IMR-90 (cell line): ENCODE results near the gene SIGLEC7. TPM values are rescaled to one million over a fixed set of nuclear protein-coding genes. Genes with fewer than 3 reads are reported as not detected.

Source experiments
- ATAC-seq: fragments of 200-7000 bp; cut with Tn5 transposase; 2 replicates; pipeline ENCODE4 v1.9.1; 2020; ENCODE audit warnings: low read depth, mild to moderate bottlenecking, moderate library complexity
- BruUV-seq: library from RNA; stranded (reverse); fragments of 400-500 nt; replicated peaks from 2 replicates; lab custom pipeline; 2021; lab: Mats Ljungman, UMichigan
- CTCF ChIA-PET: fragments of 300-600 bp; formaldehyde crosslinking; extraction: SDS; loops from one replicate; lab custom pipeline; 2021; ENCODE audit warnings: antibody characterized with exemption; lab: Yijun Ruan, JAX
- POLR2A ChIA-PET: fragments of 300-600 bp; sonication (Branson Sonifier 250); formaldehyde crosslinking; loops from one replicate; lab custom pipeline; 2022; ENCODE audit warnings: antibody characterized with exemption; ENCODE audit not compliant: unreplicated experiment; lab: Charles Lee
- DNase-seq: peaks from one replicate; pipeline ENCODE4 v3.0.0; 2013
- H2AFZ ChIP-seq: replicated peaks from 2 replicates; pipeline ENCODE3; 2013; ENCODE audit warnings: low read length, mild to moderate bottlenecking; ENCODE audit not compliant: poor library complexity
- H2AK5ac ChIP-seq: 2 replicates; pipeline ENCODE4 v1.6.1; 2013; ENCODE audit warnings: low read depth, low read length, inconsistent platforms
- H2AK9ac ChIP-seq: replicated peaks from 2 replicates; pipeline ENCODE3; 2013; ENCODE audit warnings: mild to moderate bottlenecking, low read depth, low read length, moderate library complexity; ENCODE audit not compliant: poor library complexity
- H2BK120ac ChIP-seq: 2 replicates; pipeline ENCODE4 v1.6.1; 2013; ENCODE audit warnings: low read depth, low read length, inconsistent platforms
- H2BK15ac ChIP-seq: 3 replicates; pipeline ENCODE4 v1.6.1; 2013; ENCODE audit warnings: low read depth, low read length, inconsistent platforms
- H2BK20ac ChIP-seq: 2 replicates; pipeline ENCODE4 v1.6.1; 2013; ENCODE audit warnings: low read depth, mild to moderate bottlenecking, inconsistent platforms, low read length, moderate library complexity
- H2BK5ac ChIP-seq: 2 replicates; pipeline ENCODE4 v1.6.1; 2013; ENCODE audit warnings: mild to moderate bottlenecking, low read depth, low read length, inconsistent platforms; ENCODE audit not compliant: poor library complexity, severe bottlenecking
- H3K14ac ChIP-seq: replicated peaks from 2 replicates; pipeline ENCODE4 v1.6.1; 2013; ENCODE audit warnings: low read depth, low read length, inconsistent platforms
- H3K18ac ChIP-seq: 2 replicates; pipeline ENCODE4 v1.6.1; 2013; ENCODE audit warnings: low read depth, low read length, control low read depth
- H3K23ac ChIP-seq: 2 replicates; pipeline ENCODE4 v1.6.1; 2013; ENCODE audit warnings: low read depth, low read length, inconsistent platforms
- H3K27ac ChIP-seq: 2 replicates; pipeline ENCODE4 v1.5.1; 2013; ENCODE audit warnings: mild to moderate bottlenecking, control low read depth, low read length; ENCODE audit not compliant: insufficient read depth
- H3K27me3 ChIP-seq: 2 replicates; pipeline ENCODE4 v1.6.1; 2013; ENCODE audit warnings: low read length; ENCODE audit not compliant: control insufficient read depth, insufficient read depth
- H3K36me3 ChIP-seq: 2 replicates; pipeline ENCODE4 v1.6.1; 2013; ENCODE audit warnings: low read length, mixed read lengths; ENCODE audit not compliant: control insufficient read depth, insufficient read depth
- H3K4ac ChIP-seq: 2 replicates; pipeline ENCODE4 v1.6.1; 2013; ENCODE audit warnings: low read depth, low read length, inconsistent platforms
- H3K4me1 ChIP-seq: 2 replicates; pipeline ENCODE4 v1.6.1; 2013; ENCODE audit warnings: low read length, mixed read lengths; ENCODE audit not compliant: control insufficient read depth, insufficient read depth
- H3K4me2 ChIP-seq: 2 replicates; pipeline ENCODE4 v1.6.1; 2013; ENCODE audit warnings: low read depth, mild to moderate bottlenecking, control low read depth, low read length, moderate library complexity
- H3K4me3 ChIP-seq: 2 replicates; pipeline ENCODE4 v1.5.1; 2013; ENCODE audit warnings: low read depth, mild to moderate bottlenecking, control low read depth, low read length, moderate library complexity; ENCODE audit not compliant: insufficient read depth
- H3K56ac ChIP-seq: 2 replicates; pipeline ENCODE4 v1.6.1; 2013; ENCODE audit warnings: low read length, inconsistent platforms; ENCODE audit not compliant: insufficient read depth; ENCODE audit errors: extremely low read depth
- H3K79me1 ChIP-seq, 2 experiments: 2 replicates each; pipeline ENCODE4 v1.6.1; 2013; ENCODE audit warnings: low read length in 2 of 2, inconsistent platforms in 1 of 2, low read depth in 1 of 2
- H3K9ac ChIP-seq: 2 replicates; pipeline ENCODE4 v1.6.1; 2013; ENCODE audit warnings: low read depth, low read length, control low read depth
- H3K9me1 ChIP-seq: 2 replicates; pipeline ENCODE4 v1.6.1; 2013; ENCODE audit warnings: low read length, inconsistent platforms; ENCODE audit not compliant: insufficient read depth
- H3K9me3 ChIP-seq: 2 replicates; pipeline ENCODE4 v1.6.1; 2013; ENCODE audit warnings: low read length; ENCODE audit not compliant: control insufficient read depth, insufficient read depth
- H4K20me1 ChIP-seq: 2 replicates; pipeline ENCODE4 v1.6.1; 2013; ENCODE audit warnings: low read length, inconsistent platforms; ENCODE audit not compliant: insufficient read depth
- H4K5ac ChIP-seq: 2 replicates; pipeline ENCODE4 v1.6.1; 2013; ENCODE audit warnings: mild to moderate bottlenecking, low read depth, low read length, control low read depth
- H4K8ac ChIP-seq, 2 experiments: 2 replicates each; pipeline ENCODE4 v1.6.1; 2013; ENCODE audit warnings: low read depth in 2 of 2, low read length in 2 of 2, control low read depth in 1 of 2, inconsistent platforms in 1 of 2
- H4K91ac ChIP-seq: 2 replicates; pipeline ENCODE4 v1.6.1; 2013; ENCODE audit warnings: low read depth, low read length, inconsistent platforms; ENCODE audit not compliant: insufficient read depth
- BHLHE40 ChIP-seq: fragments of 150-350 bp; IDR thresholded peaks from 2 replicates; pipeline ENCODE4 v1.6.1; 2016; ENCODE audit warnings: mild to moderate bottlenecking, low read depth, low read length
- CEBPB ChIP-seq: IDR thresholded peaks from 2 replicates; pipeline ENCODE4 v1.6.1; 2012; ENCODE audit warnings: low read depth, low read length, improper control_type of control experiment
- CHD1 ChIP-seq: IDR thresholded peaks from 2 replicates; pipeline ENCODE4 v1.6.1; 2012; ENCODE audit warnings: low read depth, low read length, improper control_type of control experiment
- FOS ChIP-seq: fragments of 150-350 bp; IDR thresholded peaks from 2 replicates; pipeline ENCODE4 v1.6.1; 2016; ENCODE audit warnings: low read depth, low read length
- MAFK ChIP-seq: IDR thresholded peaks from 2 replicates; pipeline ENCODE4 v1.6.1; 2012; ENCODE audit warnings: low read depth, low read length, improper control_type of control experiment
- MAZ ChIP-seq: IDR thresholded peaks from 2 replicates; pipeline ENCODE4 v1.6.1; 2012; ENCODE audit warnings: low read depth, mild to moderate bottlenecking, low read length, improper control_type of control experiment, moderate library complexity, borderline replicate concordance
- MXI1 ChIP-seq: IDR thresholded peaks from 2 replicates; pipeline ENCODE4 v1.6.1; 2012; ENCODE audit warnings: low read depth, mild to moderate bottlenecking, low read length, moderate library complexity, borderline replicate concordance
- NFE2L2 ChIP-seq: fragments of 150-350 bp; IDR thresholded peaks from 2 replicates; pipeline ENCODE4 v1.6.1; 2016; ENCODE audit warnings: low read depth, mild to moderate bottlenecking, low read length
- POLR2A ChIP-seq: IDR thresholded peaks from 2 replicates; pipeline ENCODE4 v1.6.1; 2012; ENCODE audit warnings: mild to moderate bottlenecking, low read depth, low read length
- RAD21 ChIP-seq: IDR thresholded peaks from 2 replicates; pipeline ENCODE4 v1.6.1; 2012; ENCODE audit warnings: low read length, improper control_type of control experiment
- RCOR1 ChIP-seq: IDR thresholded peaks from 2 replicates; pipeline ENCODE4 v1.6.1; 2012; ENCODE audit warnings: mild to moderate bottlenecking, low read length, improper control_type of control experiment; ENCODE audit not compliant: insufficient replicate concordance
- RFX5 ChIP-seq: IDR thresholded peaks from 2 replicates; pipeline ENCODE4 v1.8.0; 2012; ENCODE audit warnings: low read depth, mild to moderate bottlenecking, low read length, moderate library complexity
- SMC3 ChIP-seq: fragments of 150-350 bp; IDR thresholded peaks from 2 replicates; pipeline ENCODE4 v1.6.1; 2016; ENCODE audit warnings: low read depth, mild to moderate bottlenecking, antibody characterized with exemption, low read length, moderate library complexity
- WGBS, 2 experiments: methylation state at CpG; one replicate each; pipeline versions ENCODE4 v1.1.5 to v1.1.7; 2013; ENCODE audit warnings: missing lambda C conversion rate in 2 of 2; ENCODE audit not compliant: insufficient read length in 1 of 2; ENCODE audit errors: extremely low coverage in 2 of 2; 5-methylcytosine and 5-hydroxymethylcytosine counted together
- dilution Hi-C: fragments of 300-500 bp; cut with HindIII; formaldehyde crosslinking; loops from one replicate; pipeline ENCODE4 v1.14.3; 2018; ENCODE audit warnings: low sequenced_read_pairs; ENCODE audit not compliant: unreplicated experiment
- in situ Hi-C: fragments of 300-500 bp; cut with MboI; formaldehyde crosslinking; loops from 3 replicates; pipeline ENCODE4 v1.14.3; 2019; ENCODE audit warnings: low sequenced_read_pairs, inconsistent platforms, mixed read lengths
- intact Hi-C: fragments of 100-400 bp; cut with micrococcal nuclease; formaldehyde crosslinking; loops from 2 replicates; pipeline ENCODE4 v1.10.0; 2022
- polyA plus RNA-seq, 3 experiments: library from polyadenylated mRNA; depleted of rRNA; stranded (reverse); fragments of >200 nt; gene quantifications; 2 replicates each; pipeline ENCODE4 v1.2.3, GENCODE V29; 2012; ENCODE audit warnings: low replicate concordance in 1 of 3
- total RNA-seq: library from RNA; depleted of rRNA; stranded (reverse); fragments of >200 nt; gene quantifications from 2 replicates; pipeline ENCODE4 v1.2.3, GENCODE V29; 2012
- TF ChIP-seq, protein P1 (sequence below): fragments of 150-350 bp; IDR thresholded peaks from 2 replicates; pipeline ENCODE4 v1.6.1; 2017; ENCODE audit warnings: mild to moderate bottlenecking, antibody characterized with exemption, low read length, low read depth
- TF ChIP-seq, protein P2 (sequence below): conservative IDR thresholded peaks from 2 replicates; pipeline ENCODE4 v1.5.1; 2012; ENCODE audit warnings: mild to moderate bottlenecking, low read depth, low read length, improper control_type of control experiment
- TF ChIP-seq, protein P3 (sequence below): fragments of 150-350 bp; IDR thresholded peaks from 2 replicates; pipeline ENCODE4 v1.6.1; 2016; ENCODE audit warnings: low read depth, mild to moderate bottlenecking, low read length, moderate library complexity, borderline replicate concordance

SIGLEC7 gene
- total and polyA plus RNA-seq, 2 of the 4 experiments (the other 2 are of a cell fraction), result not detected

DNA sequence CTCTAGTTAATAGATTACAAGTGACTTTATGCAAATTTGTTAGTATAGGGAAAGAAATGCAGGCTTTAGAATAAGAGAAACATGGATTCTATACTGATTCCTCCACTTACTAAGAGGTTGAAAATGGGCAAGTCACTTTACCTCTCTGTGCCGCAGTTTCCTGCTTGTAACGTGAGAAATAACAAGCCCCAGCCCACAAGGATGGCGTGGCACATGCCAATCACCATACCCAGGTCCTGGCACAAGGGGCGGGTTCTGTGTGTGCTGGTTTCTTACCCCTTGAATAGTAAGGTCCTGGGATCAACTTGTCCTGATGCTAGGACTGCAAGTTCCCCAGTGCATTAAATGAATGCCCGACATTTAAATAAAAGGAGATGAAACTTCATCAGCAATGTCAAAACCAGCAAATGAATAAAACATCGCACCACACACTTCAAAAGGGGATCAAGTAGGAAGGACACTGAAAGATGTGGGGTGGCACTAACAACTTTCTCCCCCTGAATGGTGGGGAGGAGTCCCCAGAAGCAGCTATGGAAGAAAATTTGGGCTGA lies 25.3 kb upstream of the SIGLEC7 start:
- Histone ChIP-seq H2BK5ac (no peak overlapping the region), H3K9me1 (no peaks in the 10 kb centered on the region), H3K79me1 (no peaks in the 10 kb centered on the region), H3K36me3 (no peaks in the 10 kb centered on the region), H2AFZ (no peak overlapping the region), H4K20me1 (no peaks in the 10 kb centered on the region), H3K27me3 (peaks cover 6% of the 10 kb centered on the region), H3K14ac (no peak overlapping the region), H3K9me3 (no peaks in the 10 kb centered on the region), H2BK15ac (no peak overlapping the region), H3K23ac (no peak overlapping the region), H2BK120ac (no peak overlapping the region), H3K18ac (no peak overlapping the region), H2AK9ac (no peak overlapping the region), H4K8ac (no peak overlapping the region), H3K4ac (no peak overlapping the region), H2AK5ac (no peak overlapping the region), H3K4me3 (no peak overlapping the region), H3K27ac (no peak overlapping the region), H2BK20ac (no peak overlapping the region), H4K5ac (no peak overlapping the region), H4K91ac (no peak overlapping the region), H3K56ac (no peak overlapping the region), H3K4me1 (no peaks in the 10 kb centered on the region), H3K4me2 (no peak overlapping the region), H3K9ac (no peak overlapping the region)
- BruUV-seq, result no TSS peak
- ChIA-PET CTCF (no interaction called here), POLR2A (no interaction called here)
- no CpG with 5 or more reads among the region's 6 CpGs for WGBS, 2 experiments
- DNase-seq (no peak), ATAC-seq (no peak)
- in situ Hi-C loops, result no loop called here
- dilution Hi-C loops, result no loop called here
- intact Hi-C loops, result no loop called here
- TF ChIP-seq, protein P1, sequence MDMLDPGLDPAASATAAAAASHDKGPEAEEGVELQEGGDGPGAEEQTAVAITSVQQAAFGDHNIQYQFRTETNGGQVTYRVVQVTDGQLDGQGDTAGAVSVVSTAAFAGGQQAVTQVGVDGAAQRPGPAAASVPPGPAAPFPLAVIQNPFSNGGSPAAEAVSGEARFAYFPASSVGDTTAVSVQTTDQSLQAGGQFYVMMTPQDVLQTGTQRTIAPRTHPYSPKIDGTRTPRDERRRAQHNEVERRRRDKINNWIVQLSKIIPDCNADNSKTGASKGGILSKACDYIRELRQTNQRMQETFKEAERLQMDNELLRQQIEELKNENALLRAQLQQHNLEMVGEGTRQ, result no peak
- TF ChIP-seq CEBPB, result no peak
- TF ChIP-seq MXI1, result no peak
- TF ChIP-seq, protein P2, sequence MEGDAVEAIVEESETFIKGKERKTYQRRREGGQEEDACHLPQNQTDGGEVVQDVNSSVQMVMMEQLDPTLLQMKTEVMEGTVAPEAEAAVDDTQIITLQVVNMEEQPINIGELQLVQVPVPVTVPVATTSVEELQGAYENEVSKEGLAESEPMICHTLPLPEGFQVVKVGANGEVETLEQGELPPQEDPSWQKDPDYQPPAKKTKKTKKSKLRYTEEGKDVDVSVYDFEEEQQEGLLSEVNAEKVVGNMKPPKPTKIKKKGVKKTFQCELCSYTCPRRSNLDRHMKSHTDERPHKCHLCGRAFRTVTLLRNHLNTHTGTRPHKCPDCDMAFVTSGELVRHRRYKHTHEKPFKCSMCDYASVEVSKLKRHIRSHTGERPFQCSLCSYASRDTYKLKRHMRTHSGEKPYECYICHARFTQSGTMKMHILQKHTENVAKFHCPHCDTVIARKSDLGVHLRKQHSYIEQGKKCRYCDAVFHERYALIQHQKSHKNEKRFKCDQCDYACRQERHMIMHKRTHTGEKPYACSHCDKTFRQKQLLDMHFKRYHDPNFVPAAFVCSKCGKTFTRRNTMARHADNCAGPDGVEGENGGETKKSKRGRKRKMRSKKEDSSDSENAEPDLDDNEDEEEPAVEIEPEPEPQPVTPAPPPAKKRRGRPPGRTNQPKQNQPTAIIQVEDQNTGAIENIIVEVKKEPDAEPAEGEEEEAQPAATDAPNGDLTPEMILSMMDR, result no peak
- TF ChIP-seq RCOR1, result no peak
- no peak for TF ChIP-seq MAFK
- no peak for TF ChIP-seq POLR2A
- no peak for TF ChIP-seq MAZ
- no peak for TF ChIP-seq SMC3
- no peak for TF ChIP-seq NFE2L2
- no peak for TF ChIP-seq CHD1
- no peak for TF ChIP-seq RFX5
- TF ChIP-seq BHLHE40, result no peak
- no peak for TF ChIP-seq RAD21
- no peak for TF ChIP-seq FOS
- TF ChIP-seq, protein P3, sequence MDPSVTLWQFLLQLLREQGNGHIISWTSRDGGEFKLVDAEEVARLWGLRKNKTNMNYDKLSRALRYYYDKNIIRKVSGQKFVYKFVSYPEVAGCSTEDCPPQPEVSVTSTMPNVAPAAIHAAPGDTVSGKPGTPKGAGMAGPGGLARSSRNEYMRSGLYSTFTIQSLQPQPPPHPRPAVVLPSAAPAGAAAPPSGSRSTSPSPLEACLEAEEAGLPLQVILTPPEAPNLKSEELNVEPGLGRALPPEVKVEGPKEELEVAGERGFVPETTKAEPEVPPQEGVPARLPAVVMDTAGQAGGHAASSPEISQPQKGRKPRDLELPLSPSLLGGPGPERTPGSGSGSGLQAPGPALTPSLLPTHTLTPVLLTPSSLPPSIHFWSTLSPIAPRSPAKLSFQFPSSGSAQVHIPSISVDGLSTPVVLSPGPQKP, result no peak
